ENCODE data around the gene NRM. TPM values are rescaled to one million over a fixed set of nuclear protein-coding genes. Genes with fewer than 3 reads are reported as not detected.
A peak's percentile ranks its signal among the peaks of the same experiment; 100 is the strongest.

NRM gene
- total and polyA plus RNA-seq, 2 of the 13 experiments (the other 11 are each of a cell fraction or from before 2014, with no cell fraction given): 12.5 to 16.0 TPM

DNA sequence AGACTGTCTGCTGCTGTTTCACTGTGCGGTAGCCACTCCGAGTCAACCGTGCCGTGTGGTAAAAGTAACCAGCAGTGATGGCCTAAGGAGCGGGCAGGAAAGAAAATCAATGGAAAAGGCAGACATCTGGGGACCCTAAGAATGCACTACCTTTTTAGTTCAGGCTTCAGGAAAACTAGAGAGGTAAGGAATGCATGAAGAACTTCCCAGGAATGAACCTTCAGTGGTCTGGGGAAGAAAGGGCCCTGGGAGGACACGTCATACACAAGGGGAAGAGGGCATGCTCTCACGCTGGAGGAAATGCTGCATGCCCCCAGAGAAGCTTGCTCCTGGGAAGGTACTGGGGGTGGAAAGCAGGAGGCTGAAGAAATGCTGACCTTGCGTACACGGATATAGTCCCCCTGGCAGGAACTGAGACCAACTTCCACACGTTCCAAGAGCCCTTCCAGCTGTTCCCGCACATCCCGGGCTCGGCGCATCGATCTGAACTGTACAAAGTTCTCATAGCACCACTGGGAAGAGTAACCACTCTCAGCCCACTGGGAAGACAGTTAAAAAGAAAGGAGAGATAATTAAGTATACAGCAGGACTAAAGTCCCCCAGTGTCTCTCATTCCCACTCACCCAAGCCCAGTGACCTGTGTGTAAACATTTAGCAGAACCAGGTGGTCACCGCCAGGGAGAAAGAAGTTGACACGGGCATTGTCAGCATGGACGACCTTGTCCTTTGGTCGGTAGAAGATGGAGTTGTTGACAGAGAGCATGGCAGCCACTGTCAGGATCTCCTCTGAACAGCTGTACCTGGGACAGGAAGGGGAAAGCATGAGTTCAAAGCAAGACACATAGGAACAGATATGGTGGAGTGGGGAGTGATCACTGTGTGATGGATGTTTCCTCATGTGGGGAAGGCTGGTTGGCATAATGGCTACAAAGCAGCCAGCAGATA is 35.7 kb downstream of the NRM start (continued):
- peak; percentile 70 for TF ChIP-seq ZMYM3 (CRISPR knock-in tag; IDR thresholded peaks at IDR 0.05)
- TF ChIP-seq ZNF274 (CRISPR knock-in tag; IDR thresholded peaks at IDR 0.05): peak; percentile 86
- peak; percentile 77; the same call in 1 of the 2 replicates for TF ChIP-seq BCL6 (CRISPR knock-in tag; IDR thresholded peaks at IDR 0.05)
- TF ChIP-seq, protein P1, sequence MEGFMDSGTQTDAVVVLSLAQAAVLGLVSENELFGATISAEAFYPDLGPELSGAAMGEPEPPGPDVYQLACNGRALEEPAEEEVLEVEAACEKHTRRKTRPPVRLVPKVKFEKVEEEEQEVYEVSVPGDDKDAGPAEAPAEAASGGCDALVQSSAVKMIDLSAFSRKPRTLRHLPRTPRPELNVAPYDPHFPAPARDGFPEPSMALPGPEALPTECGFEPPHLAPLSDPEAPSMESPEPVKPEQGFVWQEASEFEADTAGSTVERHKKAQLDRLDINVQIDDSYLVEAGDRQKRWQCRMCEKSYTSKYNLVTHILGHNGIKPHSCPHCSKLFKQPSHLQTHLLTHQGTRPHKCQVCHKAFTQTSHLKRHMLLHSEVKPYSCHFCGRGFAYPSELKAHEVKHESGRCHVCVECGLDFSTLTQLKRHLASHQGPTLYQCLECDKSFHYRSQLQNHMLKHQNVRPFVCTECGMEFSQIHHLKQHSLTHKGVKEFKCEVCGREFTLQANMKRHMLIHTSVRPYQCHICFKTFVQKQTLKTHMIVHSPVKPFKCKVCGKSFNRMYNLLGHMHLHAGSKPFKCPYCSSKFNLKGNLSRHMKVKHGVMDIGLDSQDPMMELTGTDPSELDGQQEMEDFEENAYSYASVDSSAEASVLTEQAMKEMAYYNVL (CRISPR knock-in tag; IDR thresholded peaks at IDR 0.05; ENCODE audit: borderline replicate concordance): peak; percentile 100
- peak; percentile 92 for TF ChIP-seq SIN3A (IDR thresholded peaks at IDR 0.05; ENCODE audit: borderline replicate concordance, low read depth, low read length)
- TF ChIP-seq PHF5A (CRISPR knock-in tag; IDR thresholded peaks at IDR 0.05; ENCODE audit: low read depth, unreplicated experiment): peak; percentile 99
- no peak for TF ChIP-seq SCMH1 (CRISPR knock-in tag; IDR thresholded peaks at IDR 0.05; ENCODE audit: borderline replicate concordance)
- TF ChIP-seq RARA (CRISPR knock-in tag; IDR thresholded peaks at IDR 0.05): peak; percentile 91
- TF ChIP-seq ZNF878 (CRISPR knock-in tag; IDR thresholded peaks at IDR 0.05): peak; percentile 79; the same call in 1 of the 2 replicates
- peak; percentile 81; the same call in 1 of the 2 replicates for TF ChIP-seq ZNF430 (CRISPR knock-in tag; IDR thresholded peaks at IDR 0.05)
- TF ChIP-seq ARNTL (CRISPR knock-in tag; IDR thresholded peaks at IDR 0.05): peak; percentile 91
- peak; percentile 63; the same call in 1 of the 2 replicates for TF ChIP-seq PPARG (CRISPR knock-in tag; conservative IDR thresholded peaks at IDR 0.05)
- TF ChIP-seq NAIF1 (CRISPR knock-in tag; IDR thresholded peaks at IDR 0.05; ENCODE audit: borderline replicate concordance): no peak
- peak; percentile 97 for TF ChIP-seq ZSCAN29 (CRISPR knock-in tag; conservative IDR thresholded peaks at IDR 0.05)
- TF ChIP-seq ZNF543 (CRISPR knock-in tag; IDR thresholded peaks at IDR 0.05): no peak
- no peak for TF ChIP-seq ZNF777 (CRISPR knock-in tag; IDR thresholded peaks at IDR 0.05)
- TF ChIP-seq ZSCAN25 (CRISPR knock-in tag; IDR thresholded peaks at IDR 0.05): peak; percentile 90
- no peak for TF ChIP-seq ZNF383 (CRISPR knock-in tag; IDR thresholded peaks at IDR 0.05; ENCODE audit: borderline replicate concordance)
- TF ChIP-seq, protein P2, sequence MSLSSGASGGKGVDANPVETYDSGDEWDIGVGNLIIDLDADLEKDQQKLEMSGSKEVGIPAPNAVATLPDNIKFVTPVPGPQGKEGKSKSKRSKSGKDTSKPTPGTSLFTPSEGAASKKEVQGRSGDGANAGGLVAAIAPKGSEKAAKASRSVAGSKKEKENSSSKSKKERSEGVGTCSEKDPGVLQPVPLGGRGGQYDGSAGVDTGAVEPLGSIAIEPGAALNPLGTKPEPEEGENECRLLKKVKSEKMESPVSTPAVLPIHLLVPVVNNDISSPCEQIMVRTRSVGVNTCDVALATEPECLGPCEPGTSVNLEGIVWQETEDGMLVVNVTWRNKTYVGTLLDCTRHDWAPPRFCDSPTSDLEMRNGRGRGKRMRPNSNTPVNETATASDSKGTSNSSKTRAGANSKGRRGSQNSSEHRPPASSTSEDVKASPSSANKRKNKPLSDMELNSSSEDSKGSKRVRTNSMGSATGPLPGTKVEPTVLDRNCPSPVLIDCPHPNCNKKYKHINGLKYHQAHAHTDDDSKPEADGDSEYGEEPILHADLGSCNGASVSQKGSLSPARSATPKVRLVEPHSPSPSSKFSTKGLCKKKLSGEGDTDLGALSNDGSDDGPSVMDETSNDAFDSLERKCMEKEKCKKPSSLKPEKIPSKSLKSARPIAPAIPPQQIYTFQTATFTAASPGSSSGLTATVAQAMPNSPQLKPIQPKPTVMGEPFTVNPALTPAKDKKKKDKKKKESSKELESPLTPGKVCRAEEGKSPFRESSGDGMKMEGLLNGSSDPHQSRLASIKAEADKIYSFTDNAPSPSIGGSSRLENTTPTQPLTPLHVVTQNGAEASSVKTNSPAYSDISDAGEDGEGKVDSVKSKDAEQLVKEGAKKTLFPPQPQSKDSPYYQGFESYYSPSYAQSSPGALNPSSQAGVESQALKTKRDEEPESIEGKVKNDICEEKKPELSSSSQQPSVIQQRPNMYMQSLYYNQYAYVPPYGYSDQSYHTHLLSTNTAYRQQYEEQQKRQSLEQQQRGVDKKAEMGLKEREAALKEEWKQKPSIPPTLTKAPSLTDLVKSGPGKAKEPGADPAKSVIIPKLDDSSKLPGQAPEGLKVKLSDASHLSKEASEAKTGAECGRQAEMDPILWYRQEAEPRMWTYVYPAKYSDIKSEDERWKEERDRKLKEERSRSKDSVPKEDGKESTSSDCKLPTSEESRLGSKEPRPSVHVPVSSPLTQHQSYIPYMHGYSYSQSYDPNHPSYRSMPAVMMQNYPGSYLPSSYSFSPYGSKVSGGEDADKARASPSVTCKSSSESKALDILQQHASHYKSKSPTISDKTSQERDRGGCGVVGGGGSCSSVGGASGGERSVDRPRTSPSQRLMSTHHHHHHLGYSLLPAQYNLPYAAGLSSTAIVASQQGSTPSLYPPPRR (CRISPR knock-in tag; IDR thresholded peaks at IDR 0.05; ENCODE audit: borderline replicate concordance): peak; percentile 85; the same call in 1 of the 2 replicates
- 0 out of 2 replicates have a peak, but pooled peaks have one; percentile 36 for TF ChIP-seq CBFB (CRISPR knock-in tag; IDR thresholded peaks at IDR 0.05)
- no peak for TF ChIP-seq DNMT1 (CRISPR knock-in tag; IDR thresholded peaks at IDR 0.05)
- TF ChIP-seq, protein P3, sequence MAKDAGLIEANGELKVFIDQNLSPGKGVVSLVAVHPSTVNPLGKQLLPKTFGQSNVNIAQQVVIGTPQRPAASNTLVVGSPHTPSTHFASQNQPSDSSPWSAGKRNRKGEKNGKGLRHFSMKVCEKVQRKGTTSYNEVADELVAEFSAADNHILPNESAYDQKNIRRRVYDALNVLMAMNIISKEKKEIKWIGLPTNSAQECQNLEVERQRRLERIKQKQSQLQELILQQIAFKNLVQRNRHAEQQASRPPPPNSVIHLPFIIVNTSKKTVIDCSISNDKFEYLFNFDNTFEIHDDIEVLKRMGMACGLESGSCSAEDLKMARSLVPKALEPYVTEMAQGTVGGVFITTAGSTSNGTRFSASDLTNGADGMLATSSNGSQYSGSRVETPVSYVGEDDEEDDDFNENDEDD (CRISPR knock-in tag; IDR thresholded peaks at IDR 0.05; ENCODE audit: borderline replicate concordance): peak; percentile 45; the same call in 1 of the 2 replicates

Measured in HepG2 (cell line).